ENCODE results near the gene MST1.

DNA sequence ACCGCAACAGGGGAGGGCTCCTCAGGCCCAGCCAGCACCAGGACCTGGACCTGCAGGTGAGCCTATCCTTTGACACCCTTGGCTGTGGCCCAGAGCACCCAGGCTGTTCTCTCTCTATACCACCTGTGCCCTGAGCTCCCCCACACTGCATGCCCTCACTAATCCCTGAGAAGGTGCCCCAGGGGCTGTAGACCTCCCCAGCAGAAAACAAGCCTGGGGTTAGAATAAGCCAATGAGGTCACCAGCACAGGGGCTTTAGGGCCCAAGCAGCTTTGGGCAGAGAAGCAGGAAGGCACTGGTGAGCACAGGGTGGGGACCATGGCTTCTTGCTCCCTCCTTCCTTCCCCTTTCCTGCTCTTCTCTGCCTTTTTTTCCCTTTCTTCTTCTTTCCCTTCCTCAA is 25.4 kb downstream of the MST1 start:
- TF ChIP-seq, protein P1, sequence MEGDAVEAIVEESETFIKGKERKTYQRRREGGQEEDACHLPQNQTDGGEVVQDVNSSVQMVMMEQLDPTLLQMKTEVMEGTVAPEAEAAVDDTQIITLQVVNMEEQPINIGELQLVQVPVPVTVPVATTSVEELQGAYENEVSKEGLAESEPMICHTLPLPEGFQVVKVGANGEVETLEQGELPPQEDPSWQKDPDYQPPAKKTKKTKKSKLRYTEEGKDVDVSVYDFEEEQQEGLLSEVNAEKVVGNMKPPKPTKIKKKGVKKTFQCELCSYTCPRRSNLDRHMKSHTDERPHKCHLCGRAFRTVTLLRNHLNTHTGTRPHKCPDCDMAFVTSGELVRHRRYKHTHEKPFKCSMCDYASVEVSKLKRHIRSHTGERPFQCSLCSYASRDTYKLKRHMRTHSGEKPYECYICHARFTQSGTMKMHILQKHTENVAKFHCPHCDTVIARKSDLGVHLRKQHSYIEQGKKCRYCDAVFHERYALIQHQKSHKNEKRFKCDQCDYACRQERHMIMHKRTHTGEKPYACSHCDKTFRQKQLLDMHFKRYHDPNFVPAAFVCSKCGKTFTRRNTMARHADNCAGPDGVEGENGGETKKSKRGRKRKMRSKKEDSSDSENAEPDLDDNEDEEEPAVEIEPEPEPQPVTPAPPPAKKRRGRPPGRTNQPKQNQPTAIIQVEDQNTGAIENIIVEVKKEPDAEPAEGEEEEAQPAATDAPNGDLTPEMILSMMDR (IDR thresholded peaks at IDR 0.05) = no peak
- TF ChIP-seq POLR2A (IDR thresholded peaks at IDR 0.05) = no peak
